GM23248 (cell line): ENCODE results near the gene AMPH.

Experiments used
- EZH2 ChIP-seq: fragments of 200-600 bp; sonication (generic); IDR thresholded peaks from 2 replicates; pipeline ENCODE4 v1.6.1; 2018; ENCODE audit warnings: antibody characterized with exemption, mild to moderate bottlenecking; ENCODE audit not compliant: insufficient read depth, poor library complexity, severe bottlenecking
- EZH2phosphoT487 ChIP-seq: fragments of 200-600 bp; sonication (generic); IDR thresholded peaks from 2 replicates; pipeline ENCODE4 v1.6.1; 2018; ENCODE audit warnings: antibody characterized with exemption, moderate library complexity, mild to moderate bottlenecking, low read depth; ENCODE audit not compliant: insufficient read depth

DNA sequence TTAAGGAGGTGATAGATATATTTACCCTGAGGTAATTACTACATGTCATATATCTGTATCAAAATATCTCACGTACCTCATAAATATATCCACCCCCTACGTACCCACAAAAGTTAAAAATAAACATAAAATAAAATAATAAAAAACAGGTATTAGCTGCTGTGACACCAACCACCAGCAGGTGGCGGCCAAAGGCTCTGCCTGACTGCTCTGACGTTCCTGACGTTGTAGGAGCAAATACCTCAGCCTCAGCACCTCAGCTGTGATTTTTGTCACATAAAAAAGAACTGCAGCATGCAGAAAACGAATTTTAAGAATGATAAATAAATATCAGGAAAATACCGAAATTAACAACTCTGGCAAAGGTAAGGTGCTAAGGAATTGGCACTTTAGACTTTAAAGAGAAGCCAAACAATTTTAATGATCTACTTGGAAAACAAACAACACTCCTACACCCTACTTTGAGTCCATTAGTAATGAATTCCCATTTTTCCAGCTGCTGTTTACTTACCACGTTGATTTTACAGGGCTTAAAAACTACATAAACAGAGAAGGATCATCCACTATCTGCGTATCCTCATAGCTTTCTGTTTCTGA is 232.3 kb downstream of the AMPH start:
- TF ChIP-seq EZH2 (no peak), EZH2phosphoT487 (no peak)
